Measurements from ENCODE around the gene TSACC. TPM values are rescaled to one million over a fixed set of nuclear protein-coding genes. Genes with fewer than 3 reads are reported as not detected.

TSACC gene
- total RNA-seq, 1 experiment from 2014 or later: 0.51 TPM

DNA sequence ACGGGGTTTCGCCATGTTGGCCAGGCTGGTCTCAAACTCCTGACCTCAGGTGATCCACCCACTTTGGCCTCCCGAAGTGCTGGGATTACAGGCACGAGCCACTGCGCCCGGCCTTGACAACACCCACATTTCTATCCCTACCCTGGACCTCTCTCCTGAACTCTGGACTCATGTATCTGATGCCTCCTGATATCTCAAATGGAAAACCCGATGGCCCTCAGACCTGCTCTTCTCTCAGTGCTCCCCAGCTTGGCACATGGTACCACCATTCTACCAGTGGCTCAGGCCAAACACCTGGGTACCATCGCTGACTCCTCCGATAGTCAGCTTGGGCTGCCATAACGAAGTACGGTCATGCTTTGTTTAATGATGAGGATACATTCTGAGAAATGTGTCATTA, 22.2 kb downstream of the TSACC start:
- ChIA-PET POLR2A (ENCODE audit: unreplicated experiment) (interaction anchor here (0.9 kb wide), 1 partner anchor 78 kb away, joined by 3 read pairs; the partner anchor contains the start of gene SMG5), CTCF (no interaction called here)
- DNase-seq (no peak), ATAC-seq (no peak)
- Histone ChIP-seq H3K27me3 (ENCODE audit: low read length) (no peaks in the 10 kb centered on the region), H3K4me3 (ENCODE audit: low read length) (no peak overlapping the region), H3K4me1 (ENCODE audit: insufficient read depth, low read length) (no peaks in the 10 kb centered on the region), H3K9me3 (ENCODE audit: low read length) (no peaks in the 10 kb centered on the region), H2AFZ (ENCODE audit: low read length) (no peak overlapping the region), H3K4me2 (ENCODE audit: low read length) (no peak overlapping the region), H3K9ac (ENCODE audit: low read length) (no peak overlapping the region), H3K27ac (ENCODE audit: low read length) (no peak overlapping the region), H3K9me2 (replicated peaks; ENCODE audit: low read length) (no peaks in the 10 kb centered on the region), H3K79me2 (ENCODE audit: low read length) (no peaks in the 10 kb centered on the region), H4K20me1 (ENCODE audit: low read length) (no peaks in the 10 kb centered on the region), H3F3A (ENCODE audit: low read length, unreplicated experiment) (no peaks in the 10 kb centered on the region), H3K36me3 (ENCODE audit: low read depth, low read length) (no peaks in the 10 kb centered on the region)
- intact Hi-C loops (cut with micrococcal nuclease): no loop called here
- TF ChIP-seq, protein P1, sequence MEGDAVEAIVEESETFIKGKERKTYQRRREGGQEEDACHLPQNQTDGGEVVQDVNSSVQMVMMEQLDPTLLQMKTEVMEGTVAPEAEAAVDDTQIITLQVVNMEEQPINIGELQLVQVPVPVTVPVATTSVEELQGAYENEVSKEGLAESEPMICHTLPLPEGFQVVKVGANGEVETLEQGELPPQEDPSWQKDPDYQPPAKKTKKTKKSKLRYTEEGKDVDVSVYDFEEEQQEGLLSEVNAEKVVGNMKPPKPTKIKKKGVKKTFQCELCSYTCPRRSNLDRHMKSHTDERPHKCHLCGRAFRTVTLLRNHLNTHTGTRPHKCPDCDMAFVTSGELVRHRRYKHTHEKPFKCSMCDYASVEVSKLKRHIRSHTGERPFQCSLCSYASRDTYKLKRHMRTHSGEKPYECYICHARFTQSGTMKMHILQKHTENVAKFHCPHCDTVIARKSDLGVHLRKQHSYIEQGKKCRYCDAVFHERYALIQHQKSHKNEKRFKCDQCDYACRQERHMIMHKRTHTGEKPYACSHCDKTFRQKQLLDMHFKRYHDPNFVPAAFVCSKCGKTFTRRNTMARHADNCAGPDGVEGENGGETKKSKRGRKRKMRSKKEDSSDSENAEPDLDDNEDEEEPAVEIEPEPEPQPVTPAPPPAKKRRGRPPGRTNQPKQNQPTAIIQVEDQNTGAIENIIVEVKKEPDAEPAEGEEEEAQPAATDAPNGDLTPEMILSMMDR (conservative IDR thresholded peaks at IDR 0.05; ENCODE audit: low read depth, low read length): no peak
- TF ChIP-seq EZH2 (IDR thresholded peaks at IDR 0.05; ENCODE audit: low read length, unreplicated experiment) (no peak), EZH2phosphoT487 (IDR thresholded peaks at IDR 0.05; ENCODE audit: borderline replicate concordance, low read length) (no peak)
- no TSS peak for BruUV-seq (replicated peaks)

DNA sequence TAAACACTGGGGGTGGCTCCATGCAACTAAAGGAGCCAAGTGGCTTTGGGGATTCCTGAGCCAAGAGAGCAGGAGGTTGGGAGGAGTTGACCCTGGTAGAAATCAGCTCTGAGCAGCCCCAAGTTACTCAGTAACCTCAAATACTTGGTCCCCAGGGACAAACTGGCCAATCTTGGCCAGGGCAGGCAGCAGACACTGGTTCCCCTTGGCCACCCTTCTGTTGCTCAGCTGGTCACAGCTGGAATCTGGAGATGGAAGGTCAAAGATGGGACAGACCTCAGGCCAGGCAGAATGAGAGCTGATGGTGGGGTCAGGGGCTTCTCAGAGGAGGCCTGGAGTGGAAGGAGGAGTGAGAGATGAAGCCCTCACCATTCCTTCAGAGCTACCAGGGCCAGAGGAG, 27.4 kb downstream of the TSACC start:
- H3K4me2 ChIP-seq (ENCODE audit: low read length): no peak overlapping the region
- peaks cover 5% of the 10 kb centered on the region; the same call in 1 of the 2 replicates for H3K4me1 ChIP-seq (ENCODE audit: insufficient read depth, low read length)
- no peaks in the 10 kb centered on the region for H3F3A ChIP-seq (ENCODE audit: low read length, unreplicated experiment)
- H3K9me2 ChIP-seq (replicated peaks; ENCODE audit: low read length): no peaks in the 10 kb centered on the region
- CTCF ChIA-PET: no interaction called here
- H3K36me3 ChIP-seq (ENCODE audit: low read depth, low read length): no peaks in the 10 kb centered on the region
- DNase-seq: no peak
- TF ChIP-seq EZH2 (IDR thresholded peaks at IDR 0.05; ENCODE audit: low read length, unreplicated experiment) (no peak), EZH2phosphoT487 (IDR thresholded peaks at IDR 0.05; ENCODE audit: borderline replicate concordance, low read length) (no peak)
- TF ChIP-seq, protein P1 (conservative IDR thresholded peaks at IDR 0.05; ENCODE audit: low read depth, low read length): no peak
- H3K9ac ChIP-seq (ENCODE audit: low read length): no peak overlapping the region
- no peaks in the 10 kb centered on the region for H4K20me1 ChIP-seq (ENCODE audit: low read length)
- intact Hi-C loops (cut with micrococcal nuclease): no loop called here
- no TSS peak for BruUV-seq (replicated peaks)
- no peak overlapping the region for H3K4me3 ChIP-seq (ENCODE audit: low read length)
- no peaks in the 10 kb centered on the region for H3K9me3 ChIP-seq (ENCODE audit: low read length)
- no peak overlapping the region for H3K27ac ChIP-seq (ENCODE audit: low read length)
- no peak overlapping the region for H2AFZ ChIP-seq (ENCODE audit: low read length)
- no peaks in the 10 kb centered on the region for H3K27me3 ChIP-seq (ENCODE audit: low read length)
- no peak for ATAC-seq
- H3K79me2 ChIP-seq (ENCODE audit: low read length): no peaks in the 10 kb centered on the region
- POLR2A ChIA-PET (ENCODE audit: unreplicated experiment): no interaction called here

DNA sequence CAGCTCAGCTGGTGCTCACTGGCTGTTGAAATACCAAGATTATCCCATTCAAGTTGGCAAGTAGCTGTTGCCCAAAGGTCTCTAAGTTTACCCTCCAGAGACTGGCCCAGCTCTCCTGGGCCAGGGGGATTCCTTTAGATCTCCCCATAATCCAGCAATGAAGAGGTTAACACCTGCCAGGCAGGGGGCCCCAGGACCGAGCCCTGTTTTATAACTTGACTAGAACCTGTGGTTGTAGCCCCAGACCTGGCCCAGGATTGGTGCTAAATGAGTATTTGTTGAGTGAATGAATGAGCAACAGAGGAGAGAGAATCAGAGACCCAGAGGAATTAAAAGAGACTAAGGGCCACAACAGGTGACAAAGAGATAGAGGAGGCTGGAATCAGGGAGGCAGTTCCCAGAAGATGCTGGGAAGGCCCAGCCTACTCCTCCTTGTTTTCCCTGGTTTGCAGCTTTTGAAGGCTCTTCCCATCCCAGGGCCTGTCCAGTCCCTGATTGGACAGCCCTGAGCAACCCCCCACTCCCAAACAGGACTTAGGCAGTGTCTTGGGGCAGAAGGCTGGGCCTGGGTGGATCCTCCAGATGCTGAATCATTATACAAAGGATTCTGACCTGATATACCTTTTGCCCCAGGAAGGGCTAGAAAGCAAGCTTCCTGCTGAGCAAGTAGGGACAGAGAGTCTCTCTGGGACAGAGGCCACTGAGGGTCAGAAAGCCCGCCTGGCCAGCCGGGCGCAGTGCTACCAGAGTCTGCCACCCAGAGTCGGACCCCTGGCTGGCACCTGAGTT, 28.2 kb downstream of the TSACC start:
- Histone ChIP-seq H2AFZ (ENCODE audit: low read length) (no peak overlapping the region), H3K27me3 (ENCODE audit: low read length) (no peaks in the 10 kb centered on the region), H3K9ac (ENCODE audit: low read length) (no peak overlapping the region), H3K4me3 (ENCODE audit: low read length) (no peak overlapping the region), H3F3A (ENCODE audit: low read length, unreplicated experiment) (no peaks in the 10 kb centered on the region), H3K36me3 (ENCODE audit: low read depth, low read length) (no peaks in the 10 kb centered on the region), H3K4me1 (ENCODE audit: insufficient read depth, low read length) (peaks cover 5% of the 10 kb centered on the region; the same call in 1 of the 2 replicates), H3K9me3 (ENCODE audit: low read length) (no peaks in the 10 kb centered on the region), H3K79me2 (ENCODE audit: low read length) (no peaks in the 10 kb centered on the region), H4K20me1 (ENCODE audit: low read length) (no peaks in the 10 kb centered on the region), H3K9me2 (replicated peaks; ENCODE audit: low read length) (no peaks in the 10 kb centered on the region), H3K27ac (ENCODE audit: low read length) (no peak overlapping the region), H3K4me2 (ENCODE audit: low read length) (no peak overlapping the region)
- ATAC-seq: no peak
- DNase-seq: no peak
- ChIA-PET POLR2A (ENCODE audit: unreplicated experiment) (no interaction called here), CTCF (no interaction called here)
- BruUV-seq (replicated peaks): no TSS peak
- TF ChIP-seq, protein P1 (conservative IDR thresholded peaks at IDR 0.05; ENCODE audit: low read depth, low read length): no peak
- TF ChIP-seq EZH2phosphoT487 (IDR thresholded peaks at IDR 0.05; ENCODE audit: borderline replicate concordance, low read length): no peak
- intact Hi-C loops (cut with micrococcal nuclease): no loop called here
